GM19099 (cell line): ENCODE data around the gene MBIP.

Experiments
- POLR2A ChIP-seq: IDR thresholded peaks from 3 replicates; pipeline ENCODE4 v1.6.1; 2011; ENCODE audit warnings: low read depth; ENCODE audit not compliant: insufficient read length; ENCODE audit errors: extremely low read depth

MBIP gene

GRCh38 chr14:36316131-36316530, 4.3 kb downstream of the MBIP start:
- TF ChIP-seq POLR2A: no peak

GRCh38 chr14:36315159-36315853, 5.1 kb downstream of the MBIP start:
- no peak for TF ChIP-seq POLR2A

- no peak for TF ChIP-seq POLR2A
Measured at GRCh38 chr14:36313898-36314297, 6.5 kb downstream of the MBIP start.

- no peak for TF ChIP-seq POLR2A
Measured at GRCh38 chr14:36313206-36313605, 7.2 kb downstream of the MBIP start.

GRCh38 chr14:36306836-36307235, 13.6 kb downstream of the MBIP start:
- TF ChIP-seq POLR2A: no peak

GRCh38 chr14:36304895-36305294, 15.5 kb downstream of the MBIP start:
- TF ChIP-seq POLR2A: no peak

- no peak for TF ChIP-seq POLR2A
Measured at GRCh38 chr14:36303960-36304359, 16.5 kb downstream of the MBIP start.

GRCh38 chr14:36302823-36303222, 17.6 kb downstream of the MBIP start:
- TF ChIP-seq POLR2A: no peak

GRCh38 chr14:36301159-36301558, 19.3 kb downstream of the MBIP start:
- no peak for TF ChIP-seq POLR2A

- no peak for TF ChIP-seq POLR2A
Measured at GRCh38 chr14:36300337-36300736, 20.1 kb downstream of the MBIP start.

GRCh38 chr14:36295642-36296627, 24.5 kb downstream of the MBIP start:
- no peak for TF ChIP-seq POLR2A

GRCh38 chr14:36294543-36294942, 25.9 kb downstream of the MBIP start:
- TF ChIP-seq POLR2A: no peak

- TF ChIP-seq POLR2A: no peak
Measured at GRCh38 chr14:36293824-36294223, 26.6 kb downstream of the MBIP start.

GRCh38 chr14:36289954-36290353, 30.5 kb downstream of the MBIP start:
- no peak for TF ChIP-seq POLR2A

- no peak for TF ChIP-seq POLR2A
Measured at GRCh38 chr14:36288496-36288895, 31.9 kb downstream of the MBIP start.
